Measurements from ENCODE around the gene SCN7A.
"Not testable (repeated sequence)": the region's sequence is repeated elsewhere in the genome, so short reads cannot be mapped to it uniquely, and the experiment has no call there.

The SCN7A gene

DNA sequence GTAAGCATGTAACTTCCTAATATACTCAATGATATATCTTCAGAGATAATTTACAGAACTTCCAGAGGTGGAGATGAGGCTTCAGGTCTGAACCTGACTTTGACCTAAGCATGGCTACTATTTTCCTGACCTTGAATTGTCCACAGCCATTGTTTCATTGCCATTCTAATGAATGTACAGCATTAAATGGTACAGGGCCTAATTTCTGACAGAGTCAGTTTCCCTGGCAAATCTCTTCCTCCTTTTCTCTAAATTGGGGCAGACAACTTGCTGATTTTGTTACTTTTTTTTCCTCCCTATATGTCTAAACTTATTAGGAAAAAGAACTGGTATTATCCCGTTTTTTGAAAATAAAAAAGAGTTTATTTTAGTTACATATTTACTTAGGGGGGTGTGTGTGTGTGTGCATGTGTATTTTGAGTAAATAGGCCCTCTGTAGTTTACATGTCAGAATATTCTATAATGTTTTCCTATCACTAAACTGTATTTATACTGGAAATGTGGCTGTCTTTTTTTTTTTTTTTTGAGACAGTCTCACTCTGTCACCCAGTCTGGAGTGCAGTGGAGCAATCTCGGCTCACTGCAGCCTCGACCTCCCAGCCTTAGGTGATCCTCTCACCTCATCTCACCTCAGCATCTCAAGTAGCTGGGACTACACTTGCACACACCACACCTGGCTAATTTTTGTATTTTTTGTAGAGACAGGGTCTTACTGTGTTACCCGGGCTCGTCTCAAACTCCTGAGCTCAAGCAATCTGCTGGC lies 75.0 kb downstream of the SCN7A start:
- Histone ChIP-seq H3K4me3 (no peak overlapping the region), H3K27ac (no peak overlapping the region)
- TF ChIP-seq, protein P1, sequence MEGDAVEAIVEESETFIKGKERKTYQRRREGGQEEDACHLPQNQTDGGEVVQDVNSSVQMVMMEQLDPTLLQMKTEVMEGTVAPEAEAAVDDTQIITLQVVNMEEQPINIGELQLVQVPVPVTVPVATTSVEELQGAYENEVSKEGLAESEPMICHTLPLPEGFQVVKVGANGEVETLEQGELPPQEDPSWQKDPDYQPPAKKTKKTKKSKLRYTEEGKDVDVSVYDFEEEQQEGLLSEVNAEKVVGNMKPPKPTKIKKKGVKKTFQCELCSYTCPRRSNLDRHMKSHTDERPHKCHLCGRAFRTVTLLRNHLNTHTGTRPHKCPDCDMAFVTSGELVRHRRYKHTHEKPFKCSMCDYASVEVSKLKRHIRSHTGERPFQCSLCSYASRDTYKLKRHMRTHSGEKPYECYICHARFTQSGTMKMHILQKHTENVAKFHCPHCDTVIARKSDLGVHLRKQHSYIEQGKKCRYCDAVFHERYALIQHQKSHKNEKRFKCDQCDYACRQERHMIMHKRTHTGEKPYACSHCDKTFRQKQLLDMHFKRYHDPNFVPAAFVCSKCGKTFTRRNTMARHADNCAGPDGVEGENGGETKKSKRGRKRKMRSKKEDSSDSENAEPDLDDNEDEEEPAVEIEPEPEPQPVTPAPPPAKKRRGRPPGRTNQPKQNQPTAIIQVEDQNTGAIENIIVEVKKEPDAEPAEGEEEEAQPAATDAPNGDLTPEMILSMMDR (IDR thresholded peaks at IDR 0.05): no peak
- DNase-seq (ENCODE audit: low spot score): no peak

DNA sequence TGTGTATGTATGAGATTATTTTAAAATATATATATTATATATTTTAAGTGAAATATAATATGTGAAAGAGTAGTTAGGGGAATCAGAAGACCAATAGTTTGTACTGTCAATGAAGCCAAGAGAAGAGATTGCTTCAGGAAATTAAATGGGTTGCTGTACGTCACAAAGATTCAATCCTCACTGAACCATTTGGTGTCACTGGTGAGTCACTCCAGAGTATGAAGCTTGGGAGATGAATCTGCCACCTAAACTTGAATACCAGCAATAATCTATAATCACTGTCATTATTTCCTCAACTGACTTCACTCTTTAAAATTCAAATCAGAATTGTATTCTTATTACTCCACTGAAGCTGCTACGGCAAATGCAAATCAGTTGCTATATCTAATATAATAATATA lies 76.4 kb downstream of the SCN7A start:
- TF ChIP-seq, protein P1 (IDR thresholded peaks at IDR 0.05): no peak
- DNase-seq (ENCODE audit: low spot score): no peak
- Histone ChIP-seq H3K27ac (no peak overlapping the region), H3K4me3 (no peak overlapping the region)

DNA sequence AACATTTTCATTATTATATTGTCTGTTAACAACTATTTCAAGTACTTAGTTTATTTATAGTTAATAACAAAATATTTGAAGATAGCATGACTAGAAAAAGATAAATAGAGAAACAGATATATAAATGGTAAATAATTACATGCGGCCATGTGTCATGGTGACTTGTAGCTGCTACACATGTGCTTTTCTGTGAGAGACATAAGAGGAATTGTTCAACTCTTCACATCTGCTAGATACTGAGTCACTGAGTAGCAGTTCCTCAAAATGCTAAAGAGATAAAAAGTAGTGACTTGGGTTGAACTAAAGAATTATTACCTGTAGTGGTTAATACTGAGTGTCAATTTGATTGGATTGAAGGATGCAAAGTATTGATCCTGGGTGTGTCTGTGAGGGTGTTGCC lies 80.8 kb downstream of the SCN7A start:
- no peak overlapping the region for H3K27ac ChIP-seq
- DNase-seq (ENCODE audit: low spot score): no peak
- H3K4me3 ChIP-seq: no peak overlapping the region
- TF ChIP-seq, protein P1 (IDR thresholded peaks at IDR 0.05): no peak

DNA sequence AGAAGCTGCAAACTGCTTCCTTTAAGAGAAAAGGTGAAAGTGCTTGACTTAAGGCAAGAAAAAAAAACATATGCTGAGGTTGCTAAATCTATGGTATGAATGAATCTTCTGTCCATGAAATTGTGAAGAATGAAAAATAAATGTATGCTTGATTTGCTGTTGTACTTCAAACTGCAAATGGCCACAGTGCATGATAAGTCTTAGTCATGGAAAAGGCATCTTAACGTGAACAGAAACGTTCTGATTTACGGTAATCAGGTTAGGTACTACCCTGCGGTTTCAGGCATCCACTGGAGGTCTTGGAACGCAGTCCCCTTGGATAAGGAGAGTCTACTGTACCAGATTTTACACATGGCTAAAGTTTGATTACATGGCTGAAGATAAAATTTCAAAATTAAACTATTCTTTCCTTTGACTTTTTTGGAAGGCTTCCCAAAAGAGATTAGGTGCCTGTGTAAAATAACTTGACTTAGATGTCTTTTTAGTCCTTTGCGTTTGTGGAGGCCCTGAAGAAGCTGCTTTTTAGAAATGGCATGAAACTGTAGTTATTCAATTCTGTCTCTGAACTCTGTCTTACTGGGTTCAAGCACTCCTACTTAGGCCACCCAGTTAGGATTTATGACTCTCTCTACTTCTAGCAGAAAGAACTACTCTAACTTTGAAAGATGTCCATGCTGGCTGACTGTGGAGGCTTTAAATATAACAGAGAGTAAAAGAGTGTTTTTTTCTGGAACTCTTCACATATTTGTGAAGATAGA lies 82.4 kb downstream of the SCN7A start:
- DNase-seq (ENCODE audit: low spot score): no peak
- H3K4me3 ChIP-seq: no peak overlapping the region
- H3K27ac ChIP-seq: no peak overlapping the region

DNA sequence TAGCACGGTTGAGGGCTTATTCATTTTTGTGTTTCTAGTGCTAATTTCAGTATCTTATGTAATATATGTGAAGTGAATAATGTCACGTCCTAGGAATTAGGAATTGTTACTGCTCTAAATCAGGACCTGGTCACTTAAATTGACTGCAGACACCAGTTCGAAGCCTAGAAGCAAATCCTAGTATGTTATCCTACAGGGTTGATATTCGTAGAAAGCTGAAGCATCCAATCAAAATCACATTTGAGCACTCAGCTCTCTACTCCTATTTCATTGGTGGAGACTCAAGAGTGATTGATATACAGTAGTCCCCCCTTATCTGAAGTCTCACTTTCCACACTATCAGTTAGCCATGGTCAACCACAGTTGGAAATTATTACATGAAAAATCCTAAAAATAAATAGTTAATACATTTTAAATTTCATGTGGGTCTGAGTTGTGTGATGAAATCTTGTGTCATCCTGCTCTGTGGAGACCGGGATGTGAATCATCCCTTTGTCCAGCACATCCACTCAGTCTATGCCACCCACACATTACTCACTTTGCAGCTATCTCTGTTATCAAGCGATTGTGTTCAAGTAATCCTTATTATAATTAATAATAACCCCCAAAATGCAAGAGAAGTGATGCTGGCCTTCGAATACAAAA lies 83.1 kb downstream of the SCN7A start:
- no peak overlapping the region for H3K4me3 ChIP-seq
- TF ChIP-seq, protein P1 (IDR thresholded peaks at IDR 0.05): no peak
- no peak for DNase-seq (ENCODE audit: low spot score)

More for the DNA sequence above, 82.4 kb downstream of the SCN7A start:
- TF ChIP-seq, protein P1 (IDR thresholded peaks at IDR 0.05): no peak

DNA sequence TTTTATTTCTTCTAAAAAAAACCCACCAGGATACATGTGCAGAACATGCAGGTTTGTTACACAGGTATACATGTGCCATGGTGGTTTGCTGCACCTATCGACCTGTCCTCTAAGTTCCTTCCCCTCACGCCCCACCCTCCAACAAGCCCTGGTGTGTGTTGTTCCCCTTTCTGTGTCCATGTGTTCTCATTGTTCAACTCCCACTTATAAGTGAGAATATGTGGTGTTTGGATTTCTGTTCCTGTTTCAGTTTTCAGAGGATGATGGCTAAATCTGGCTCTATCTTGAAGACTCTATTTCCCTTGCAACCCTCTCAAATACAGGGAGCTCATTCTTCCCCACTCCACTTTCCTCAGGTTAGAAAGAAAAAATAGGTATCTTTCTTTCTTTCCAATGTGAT lies 86.3 kb downstream of the SCN7A start:
- DNase-seq (ENCODE audit: low spot score); H3K27ac ChIP-seq; H3K4me3 ChIP-seq: not testable (repeated sequence)

More for the DNA sequence above, 83.1 kb downstream of the SCN7A start:
- H3K27ac ChIP-seq: no peak overlapping the region

DNA sequence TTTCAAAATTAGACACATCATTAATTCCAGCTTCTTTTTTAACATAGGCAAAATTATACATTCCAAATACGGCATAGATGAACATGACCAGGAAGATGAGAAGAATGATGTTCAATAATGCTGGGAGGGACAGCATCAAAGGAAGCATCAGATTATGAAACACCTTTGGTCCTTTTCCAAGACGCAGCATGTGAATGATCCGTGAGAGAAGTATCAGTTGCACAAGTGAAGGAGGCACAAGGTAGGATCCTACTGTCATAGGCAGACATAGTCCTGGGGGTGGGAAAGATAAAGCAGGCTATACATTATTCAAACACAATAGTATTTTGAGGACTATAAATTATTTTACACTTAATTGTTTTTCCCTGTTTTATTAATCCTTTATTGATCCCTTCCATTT lies 87.7 kb downstream of the SCN7A start:
- no peak for DNase-seq (ENCODE audit: low spot score)
- TF ChIP-seq, protein P1 (IDR thresholded peaks at IDR 0.05): no peak
- H3K4me3 ChIP-seq: no peak overlapping the region
- H3K27ac ChIP-seq: no peak overlapping the region

Data from coronary artery (tissue), 2 donors.